HepG2 (cell line): ENCODE results near the gene CEP170. TPM values are rescaled to one million over a fixed set of nuclear protein-coding genes. Genes with fewer than 3 reads are reported as not detected.

ENCODE experiments used
- FOXM1 ChIP-seq: sonication (generic); formaldehyde crosslinking; IDR thresholded peaks from 2 replicates; pipeline ENCODE4 v1.5.0; 2020; ENCODE audit warnings: missing genetic modification reagents
- GZF1 ChIP-seq: sonication (generic); formaldehyde crosslinking; IDR thresholded peaks from 2 replicates; pipeline ENCODE4 v1.5.1; 2020; ENCODE audit warnings: mild to moderate bottlenecking, missing genetic modification reagents
- HIC2 ChIP-seq: sonication (generic); formaldehyde crosslinking; IDR thresholded peaks from 2 replicates; pipeline ENCODE4 v1.9.0; 2022; ENCODE audit warnings: low read depth, missing genetic modification reagents
- HNRNPH1 ChIP-seq: fragments of 200-400 bp; formaldehyde crosslinking; optimal IDR thresholded peaks from 2 replicates; pipeline ENCODE3; 2017; ENCODE audit warnings: mild to moderate bottlenecking, low read depth, low read length
- HOXA5 ChIP-seq: sonication (generic); formaldehyde crosslinking; IDR thresholded peaks from 2 replicates; pipeline ENCODE4 v1.4.0; 2020; ENCODE audit warnings: missing genetic modification reagents
- HOXA9 ChIP-seq: sonication (generic); formaldehyde crosslinking; IDR thresholded peaks from 2 replicates; pipeline ENCODE4 v1.8.1; 2022; ENCODE audit warnings: missing genetic modification reagents, mild to moderate bottlenecking, moderate library complexity, borderline replicate concordance
- MBD4 ChIP-seq: IDR thresholded peaks from 2 replicates; pipeline ENCODE4 v1.6.1; 2012; ENCODE audit warnings: low read length, inconsistent platforms, borderline replicate concordance
- MLLT10 ChIP-seq: sonication (generic); formaldehyde crosslinking; IDR thresholded peaks from 2 replicates; pipeline ENCODE4 v1.4.0; 2020; ENCODE audit warnings: missing genetic modification reagents
- MLXIP ChIP-seq: sonication (generic); formaldehyde crosslinking; IDR thresholded peaks from 2 replicates; pipeline ENCODE4 v1.9.0; 2021; ENCODE audit warnings: missing genetic modification reagents, borderline replicate concordance
- NFYC ChIP-seq: IDR thresholded peaks from 2 replicates; pipeline ENCODE4 v1.6.1; 2016; ENCODE audit warnings: missing genetic modification reagents, missing compliant biosample characterization
- PHF8 ChIP-seq: sonication (generic); formaldehyde crosslinking; IDR thresholded peaks from 2 replicates; pipeline ENCODE4 v1.5.0; 2020; ENCODE audit warnings: missing genetic modification reagents
- PRPF4 ChIP-seq: fragments of 200-400 bp; formaldehyde crosslinking; IDR thresholded peaks from 2 replicates; pipeline ENCODE4 v1.6.1; 2016; ENCODE audit warnings: low read length, low read depth; ENCODE audit not compliant: poor library complexity, severe bottlenecking
- SIX4 ChIP-seq: sonication (generic); formaldehyde crosslinking; IDR thresholded peaks from 2 replicates; pipeline ENCODE4 v1.4.0; 2020; ENCODE audit warnings: missing genetic modification reagents
- SOX13 ChIP-seq, 3 experiments: fragments of 450-650 bp in 1 of 3; sonication (generic) in 1 of 3; formaldehyde crosslinking in 1 of 3; IDR thresholded peaks in 2 of 3; conservative IDR thresholded peaks in 1 of 3; 2 replicates each; pipeline versions ENCODE4 v1.5.0 to v1.6.1; 2016 to 2020; ENCODE audit warnings: antibody characterized with exemption in 1 of 3, mild to moderate bottlenecking in 1 of 3, missing compliant biosample characterization in 1 of 3, missing genetic modification reagents in 1 of 3, moderate library complexity in 1 of 3
- TRIM24 ChIP-seq: sonication (generic); formaldehyde crosslinking; IDR thresholded peaks from 2 replicates; pipeline ENCODE4 v1.8.0; 2022; ENCODE audit warnings: mild to moderate bottlenecking, missing genetic modification reagents
- ZBTB14 ChIP-seq: sonication (generic); formaldehyde crosslinking; IDR thresholded peaks from 2 replicates; pipeline ENCODE4 v1.4.0; 2020; ENCODE audit warnings: missing genetic modification reagents
- ZIK1 ChIP-seq: sonication (generic); formaldehyde crosslinking; IDR thresholded peaks from 2 replicates; pipeline ENCODE4 v1.5.0; 2020; ENCODE audit warnings: mild to moderate bottlenecking, low read depth, missing genetic modification reagents, borderline replicate concordance
- ZNF160 ChIP-seq: sonication (generic); formaldehyde crosslinking; IDR thresholded peaks from 2 replicates; pipeline ENCODE4 v1.8.0; 2022; ENCODE audit warnings: mild to moderate bottlenecking, inconsistent platforms, missing genetic modification reagents
- ZNF33B ChIP-seq: sonication (generic); formaldehyde crosslinking; IDR thresholded peaks from 2 replicates; pipeline ENCODE4 v1.5.1; 2020; ENCODE audit warnings: mild to moderate bottlenecking, missing genetic modification reagents
- ZNF432 ChIP-seq: sonication (generic); formaldehyde crosslinking; IDR thresholded peaks from 2 replicates; pipeline ENCODE4 v1.5.0; 2020; ENCODE audit warnings: missing genetic modification reagents, mild to moderate bottlenecking, borderline replicate concordance
- ZNF510 ChIP-seq: sonication (generic); formaldehyde crosslinking; IDR thresholded peaks from 2 replicates; pipeline ENCODE4 v1.4.0; 2020; ENCODE audit warnings: low read depth, mild to moderate bottlenecking, missing genetic modification reagents
- ZNF550 ChIP-seq: sonication (generic); formaldehyde crosslinking; IDR thresholded peaks from 2 replicates; pipeline ENCODE4 v1.4.0; 2020; ENCODE audit warnings: mild to moderate bottlenecking, missing genetic modification reagents, borderline replicate concordance
- ZNF652 ChIP-seq: IDR thresholded peaks from 2 replicates; pipeline ENCODE4 v1.6.1; 2016; ENCODE audit warnings: low read depth, borderline replicate concordance
- ZNF788 ChIP-seq: sonication (generic); formaldehyde crosslinking; IDR thresholded peaks from 2 replicates; pipeline ENCODE4 v1.5.0; 2020; ENCODE audit warnings: mild to moderate bottlenecking, missing genetic modification reagents, borderline replicate concordance
- polyA plus RNA-seq, 8 experiments: library from polyadenylated mRNA; depleted of rRNA in 3 of 8; stranded (reverse) in 7 of 8; unstranded in 1 of 8; fragments of >200 nt; fragmentation: Illumina TruSeq in 4 of 8; extraction: Trizol in 4 of 8; gene quantifications; 2 replicates each; pipeline versions ENCODE4 v1.2.1 to v1.2.3, GENCODE V29; 2011 to 2016; ENCODE audit warnings: low read depth in 4 of 8, missing spikeins in 1 of 8, mixed read lengths in 1 of 8; ENCODE audit not compliant: insufficient read depth in 1 of 8
- total RNA-seq, 5 experiments: library from RNA; depleted of rRNA; stranded (reverse); fragments of >200 nt; fragmentation: Illumina TruSeq; extraction: Trizol; gene quantifications; 2 replicates each; pipeline ENCODE4 v1.2.3, GENCODE V29; 2016; ENCODE audit warnings: low read depth in 1 of 5

The CEP170 gene
- total and polyA plus RNA-seq, 2 of the 13 experiments (the other 11 are each of a cell fraction or from before 2014, with no cell fraction given) = 23.0 to 28.6 TPM

GRCh38 chr1:243254233-243254926 lies 701 bp downstream of the CEP170 start (continued):
- no peak for TF ChIP-seq NFYC (CRISPR knock-in tag)
- TF ChIP-seq PRPF4 = no peak
- no peak for TF ChIP-seq GZF1 (CRISPR knock-in tag)
- TF ChIP-seq SIX4 (CRISPR knock-in tag) = no peak
- no peak for TF ChIP-seq MBD4
- no peak for TF ChIP-seq MLLT10
- no peak for TF ChIP-seq ZNF33B
- TF ChIP-seq HNRNPH1 = no peak
- no peak for TF ChIP-seq SOX13 (IDR thresholded peaks at IDR 0.05)
- no peak for TF ChIP-seq SOX13 (CRISPR knock-in tag; conservative IDR thresholded peaks at IDR 0.05 in 1 of 2, IDR thresholded peaks at IDR 0.05 in 1 of 2)
- 0 out of 2 replicates have a peak, but pooled peaks have one; percentile 55 for TF ChIP-seq HOXA9 (CRISPR knock-in tag)
- TF ChIP-seq TRIM24 (CRISPR knock-in tag) = no peak
- no peak for TF ChIP-seq ZBTB14 (CRISPR knock-in tag)
- no peak for TF ChIP-seq ZNF432 (CRISPR knock-in tag)
- no peak for TF ChIP-seq FOXM1 (CRISPR knock-in tag)
- no peak for TF ChIP-seq ZNF550 (CRISPR knock-in tag)
- TF ChIP-seq ZNF788 (CRISPR knock-in tag) = 0 out of 2 replicates have a peak, but pooled peaks have one; percentile 17
- TF ChIP-seq MLXIP (CRISPR knock-in tag) = no peak
- TF ChIP-seq ZNF510 = no peak
- peak; percentile 42 for TF ChIP-seq PHF8 (CRISPR knock-in tag)
- TF ChIP-seq ZNF652 (CRISPR knock-in tag) = no peak
- 0 out of 2 replicates have a peak, but pooled peaks have one; percentile 9 for TF ChIP-seq ZNF160 (CRISPR knock-in tag)
- no peak for TF ChIP-seq HIC2 (CRISPR knock-in tag)
- TF ChIP-seq HOXA5 = 0 out of 2 replicates have a peak, but pooled peaks have one; percentile 31
- no peak for TF ChIP-seq ZIK1 (CRISPR knock-in tag)
